ENCODE measurements around the gene TTC13.
A peak's percentile ranks its signal among the peaks of the same experiment; 100 is the strongest.

Gene TTC13

DNA sequence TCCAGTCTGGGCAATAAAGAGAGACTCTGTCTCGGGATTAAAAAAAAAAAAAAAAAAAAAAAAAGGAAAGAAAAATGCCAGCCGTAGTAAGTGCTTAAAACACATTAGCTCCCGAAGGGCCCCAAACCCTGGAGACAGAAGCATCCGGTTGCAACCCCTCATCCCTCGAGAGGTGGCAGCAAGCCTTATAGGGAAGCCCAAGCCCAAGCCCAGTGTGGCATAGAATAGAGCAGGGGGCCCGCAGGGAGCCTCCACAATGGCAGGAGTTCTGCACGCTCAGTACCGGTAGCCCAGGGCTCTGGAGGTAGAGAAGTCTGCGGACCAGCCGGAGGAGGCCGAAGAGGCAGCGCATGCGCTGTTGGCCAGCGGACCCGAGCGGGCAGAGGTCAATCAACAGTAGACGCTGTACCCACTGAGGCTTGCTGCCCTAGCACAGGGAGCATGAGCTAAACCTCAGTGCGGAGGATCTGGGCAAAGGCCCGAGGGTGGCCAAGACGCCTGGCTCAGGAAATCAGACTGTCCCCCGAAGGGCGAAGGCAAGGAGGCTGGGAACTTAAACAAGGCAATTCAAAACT lies 76.2 kb downstream of the TTC13 start:
- no peak for DNase-seq

DNA sequence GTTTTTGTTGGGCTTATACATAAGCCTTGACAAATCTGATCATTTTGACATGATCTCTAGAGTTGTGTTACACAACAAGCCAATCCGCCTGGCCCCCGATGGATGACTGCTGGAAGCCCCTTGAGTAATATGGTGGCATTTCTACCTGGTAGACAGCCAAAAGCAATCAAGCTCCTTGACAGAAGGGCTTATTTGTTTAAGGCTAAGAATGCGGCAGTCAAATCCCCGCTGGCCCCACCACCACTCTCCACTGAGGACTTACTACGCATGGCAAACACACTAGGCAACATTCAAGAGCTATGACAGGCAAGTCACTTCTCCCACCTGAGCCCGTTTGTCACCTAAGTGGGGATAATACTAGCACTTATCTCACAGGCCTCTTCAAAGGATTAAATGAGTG lies 77.0 kb downstream of the TTC13 start:
- no peak for DNase-seq

- DNase-seq: no peak
Measured at GRCh38 chr1:230900984-230901383, 77.7 kb downstream of the TTC13 start.

DNA sequence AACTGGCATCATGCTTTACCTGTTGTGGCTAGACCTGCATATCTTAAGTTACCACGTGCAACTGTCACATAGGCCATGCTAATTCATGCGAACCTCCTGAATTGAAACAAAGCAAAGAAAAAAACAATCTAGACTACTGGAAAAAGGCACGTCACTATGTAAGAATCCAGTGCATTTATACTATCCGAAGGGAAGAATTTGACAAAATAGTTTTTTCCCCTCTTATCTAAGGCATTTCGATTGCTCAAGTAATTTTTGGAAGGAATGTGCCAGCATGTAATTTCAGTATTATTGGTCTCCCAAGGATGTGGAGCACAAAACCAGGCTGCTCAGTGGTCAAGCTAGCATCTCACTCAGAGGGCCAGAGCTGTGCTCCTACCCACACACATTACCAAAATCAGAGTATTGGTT lies 78.8 kb downstream of the TTC13 start:
- no peak for DNase-seq

GRCh38 chr1:230898748-230899147 lies 79.9 kb downstream of the TTC13 start:
- DNase-seq: no peak

DNA sequence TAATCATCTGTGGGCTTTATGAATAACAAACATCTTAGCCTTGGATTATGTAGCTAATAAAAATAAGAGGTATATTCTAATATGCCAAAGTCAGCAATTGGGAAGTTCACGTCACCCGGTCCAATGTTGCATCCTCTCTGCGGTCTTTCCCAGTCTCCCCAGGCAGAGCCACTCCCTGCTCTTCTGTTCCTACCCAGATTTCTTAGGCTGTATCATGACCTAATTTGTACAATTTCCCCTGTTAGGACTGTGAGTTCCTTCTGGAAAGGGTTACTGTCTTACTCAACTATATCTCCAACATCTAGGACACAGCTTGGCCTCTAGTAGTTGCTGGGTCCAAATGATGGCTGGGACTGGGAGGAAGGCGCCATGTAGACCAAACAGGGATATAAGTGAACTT lies 80.5 kb downstream of the TTC13 start:
- DNase-seq: no peak

GRCh38 chr1:230896779-230897178 lies 81.9 kb downstream of the TTC13 start:
- no peak for DNase-seq

- no peak for DNase-seq
Measured at GRCh38 chr1:230895452-230895851, 83.2 kb downstream of the TTC13 start.

- no peak for DNase-seq
Measured at GRCh38 chr1:230894664-230895063, 84.0 kb downstream of the TTC13 start.

GRCh38 chr1:230894032-230894431 lies 84.6 kb downstream of the TTC13 start:
- DNase-seq: no peak

DNA sequence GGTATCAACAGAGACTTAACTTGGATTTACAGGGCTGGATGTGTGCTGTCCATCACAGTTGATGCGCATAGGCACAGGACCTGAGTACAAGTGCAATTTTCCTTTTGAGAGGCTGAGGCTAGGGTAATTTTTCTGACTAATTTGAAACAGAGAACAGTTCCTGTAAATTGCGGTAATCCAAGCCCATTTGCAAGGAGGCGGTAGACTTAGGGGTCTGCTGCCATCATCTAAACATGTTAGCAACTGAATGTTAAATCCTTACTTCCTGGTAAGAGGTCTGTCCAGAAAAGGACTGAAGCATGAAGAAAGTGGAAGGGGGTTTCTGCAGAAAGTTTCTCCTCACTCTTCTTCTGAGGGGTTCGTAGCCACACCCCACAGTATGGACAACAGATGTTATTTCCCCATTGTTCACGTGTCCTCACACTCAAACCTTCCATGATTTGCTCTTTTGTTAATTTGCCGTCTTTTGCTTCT lies 86.6 kb downstream of the TTC13 start:
- DNase-seq: no peak

GRCh38 chr1:230891413-230891812 lies 87.2 kb downstream of the TTC13 start:
- DNase-seq: no peak

DNA sequence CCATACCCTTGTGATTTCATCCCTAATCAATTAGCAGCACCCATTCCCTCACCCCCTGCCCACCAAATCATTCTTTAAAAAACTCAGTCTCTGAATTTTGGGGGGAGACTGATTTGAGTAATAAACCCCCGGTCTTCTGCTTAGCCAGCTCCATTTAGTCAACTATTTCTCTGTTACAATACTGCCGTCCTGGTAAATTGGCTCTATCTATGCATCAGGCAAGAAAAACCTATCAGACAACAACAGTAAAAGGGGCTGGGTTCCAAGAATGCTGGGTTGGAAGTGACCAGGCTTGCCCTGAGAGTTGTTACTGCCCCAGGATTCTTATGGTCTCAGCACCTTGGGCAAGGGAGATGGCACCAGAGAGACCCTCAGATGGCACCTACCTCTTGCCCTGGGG lies 94.0 kb downstream of the TTC13 start:
- no peak for DNase-seq

DNA sequence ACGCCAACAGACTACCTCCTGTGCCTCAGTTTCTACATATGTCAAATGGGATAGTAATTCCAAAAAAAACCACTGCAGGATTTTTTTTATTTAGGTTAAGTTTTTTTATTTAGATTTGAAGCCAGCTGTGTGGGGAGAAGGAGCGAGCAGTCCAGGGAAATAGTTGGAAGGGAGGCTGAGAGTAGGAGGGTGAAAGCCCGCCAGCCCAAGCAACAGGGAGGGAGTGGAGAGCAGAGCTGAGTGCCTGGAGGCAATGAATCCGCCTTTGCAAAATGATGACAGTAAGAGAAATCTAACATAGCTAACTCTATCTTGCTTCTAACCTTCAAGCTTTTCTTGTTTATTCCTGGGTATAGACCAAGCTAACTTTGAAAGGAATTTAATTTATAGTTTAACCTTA lies 94.7 kb downstream of the TTC13 start:
- no peak for DNase-seq

DNA sequence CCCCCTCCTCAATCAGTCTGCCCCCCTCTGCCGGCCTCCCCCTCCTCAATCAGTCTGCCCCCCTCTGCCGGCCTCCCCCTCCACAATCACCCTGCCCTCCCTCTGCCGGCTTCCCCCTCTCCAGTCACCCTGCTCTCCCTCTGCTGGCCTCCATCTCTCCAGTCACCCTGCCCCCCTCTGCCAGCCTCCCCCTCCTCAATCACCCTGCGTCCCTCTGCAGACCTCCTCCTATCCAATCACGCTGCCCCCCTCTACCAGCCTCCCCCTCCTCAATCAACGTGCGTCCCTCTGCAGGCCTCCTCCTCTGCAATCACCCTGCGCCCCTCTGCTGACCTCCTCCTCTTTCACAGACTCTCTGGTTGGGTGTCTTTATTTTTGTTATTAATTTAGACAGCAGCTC lies 98.9 kb downstream of the TTC13 start:
- DNase-seq: no peak

DNA sequence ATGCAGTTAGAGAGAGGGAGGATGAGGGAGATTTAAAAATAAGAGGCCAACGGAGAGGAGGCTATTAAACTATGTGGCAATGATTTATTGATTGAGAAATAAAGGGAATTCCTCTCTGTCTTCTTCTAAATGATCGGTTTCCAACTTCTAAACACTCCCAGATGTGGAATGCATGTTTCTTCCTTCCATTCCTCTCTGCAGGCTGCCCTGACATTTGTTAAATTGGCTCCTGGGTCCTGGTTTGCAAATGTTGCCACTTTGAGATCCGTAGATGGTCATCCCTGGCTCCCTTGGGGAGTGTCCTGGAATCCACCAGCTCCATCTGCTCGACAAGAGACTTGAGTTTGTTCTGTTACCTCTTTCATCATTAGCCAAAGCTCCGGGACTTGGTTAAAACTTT lies 100.1 kb downstream of the TTC13 start:
- DNase-seq: peak; percentile 60

- no peak for DNase-seq
Measured at GRCh38 chr1:230877924-230878590, 100.6 kb downstream of the TTC13 start.

DNA sequence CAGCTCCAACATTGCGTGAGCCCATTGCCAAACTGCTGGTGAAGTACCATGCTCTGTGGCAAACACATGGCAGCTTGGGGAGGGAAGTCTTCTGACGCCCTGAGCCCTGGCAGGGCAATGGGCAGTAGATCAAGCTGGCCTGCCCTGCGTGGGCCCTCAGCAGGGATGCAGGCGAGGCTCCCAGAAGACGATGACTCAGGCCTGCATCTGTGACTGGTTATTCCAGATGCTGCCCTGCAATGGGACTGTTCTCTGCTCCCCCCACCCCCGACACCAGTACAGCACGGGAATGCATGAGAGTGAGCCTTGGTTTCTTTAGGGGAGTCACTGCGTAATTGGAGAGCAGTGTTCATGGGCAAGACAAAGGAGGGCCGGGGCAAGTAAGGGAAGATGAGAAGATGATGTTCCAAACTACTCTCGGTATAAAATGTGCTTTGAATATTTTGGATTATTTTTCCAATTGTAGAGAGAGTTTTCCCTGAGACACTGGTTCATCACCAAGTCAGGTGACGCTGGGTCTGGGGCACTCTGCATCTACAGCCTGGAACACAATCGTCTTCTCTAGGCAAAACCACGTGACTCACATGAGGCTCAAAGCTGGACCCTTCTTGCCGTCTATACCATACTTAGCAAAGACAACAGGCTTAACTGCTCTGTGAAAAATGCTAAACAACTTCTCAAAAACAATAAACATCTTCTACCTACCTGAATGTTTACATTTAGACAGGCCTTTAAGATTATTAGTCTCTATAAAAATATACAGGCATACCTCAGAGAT lies 101.3 kb downstream of the TTC13 start:
- peak; percentile 53 for DNase-seq

DNA sequence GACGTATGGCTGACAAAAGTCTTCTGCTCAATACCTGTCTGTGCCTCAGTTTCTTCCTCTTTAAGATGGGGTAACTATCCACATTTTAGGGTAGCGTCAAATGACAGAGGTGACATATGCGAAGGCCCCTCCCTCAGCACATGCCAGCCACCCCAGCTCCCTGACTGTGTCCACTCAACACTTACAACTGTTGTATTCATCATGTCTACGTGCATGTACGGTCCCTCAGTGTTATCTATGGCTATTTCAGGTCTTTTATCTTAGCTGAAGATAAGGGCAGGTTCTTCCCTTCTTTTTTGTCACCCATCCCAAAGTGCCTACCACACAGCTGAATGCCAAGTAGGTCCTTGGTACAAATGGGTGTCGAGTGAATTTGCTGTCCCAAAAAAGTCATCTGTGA lies 102.0 kb downstream of the TTC13 start:
- DNase-seq: no peak

DNA sequence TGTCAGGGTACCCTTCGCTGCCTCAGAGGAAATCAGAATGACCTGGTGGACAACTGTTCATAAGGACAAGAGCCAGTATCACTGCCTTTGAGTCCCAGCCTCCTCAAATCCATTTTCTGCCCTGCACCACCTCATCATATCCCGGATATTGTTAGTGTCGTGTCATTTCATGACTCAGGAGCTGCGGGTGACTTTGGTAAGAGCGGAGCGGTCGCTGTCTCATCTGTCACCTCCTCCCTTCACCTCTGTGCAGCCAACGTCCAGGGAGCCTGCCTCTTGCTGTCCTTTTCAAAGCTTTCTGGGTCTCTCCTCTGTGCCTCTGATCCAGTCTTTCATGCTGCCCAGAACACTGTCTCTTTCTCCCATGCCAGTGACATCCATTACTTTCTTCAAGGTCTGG lies 103.3 kb downstream of the TTC13 start:
- no peak for DNase-seq

- DNase-seq: no peak
Measured at GRCh38 chr1:230870916-230871315, 107.7 kb downstream of the TTC13 start.

GRCh38 chr1:230869500-230869899 lies 109.2 kb downstream of the TTC13 start:
- DNase-seq: peak; percentile 50

DNA sequence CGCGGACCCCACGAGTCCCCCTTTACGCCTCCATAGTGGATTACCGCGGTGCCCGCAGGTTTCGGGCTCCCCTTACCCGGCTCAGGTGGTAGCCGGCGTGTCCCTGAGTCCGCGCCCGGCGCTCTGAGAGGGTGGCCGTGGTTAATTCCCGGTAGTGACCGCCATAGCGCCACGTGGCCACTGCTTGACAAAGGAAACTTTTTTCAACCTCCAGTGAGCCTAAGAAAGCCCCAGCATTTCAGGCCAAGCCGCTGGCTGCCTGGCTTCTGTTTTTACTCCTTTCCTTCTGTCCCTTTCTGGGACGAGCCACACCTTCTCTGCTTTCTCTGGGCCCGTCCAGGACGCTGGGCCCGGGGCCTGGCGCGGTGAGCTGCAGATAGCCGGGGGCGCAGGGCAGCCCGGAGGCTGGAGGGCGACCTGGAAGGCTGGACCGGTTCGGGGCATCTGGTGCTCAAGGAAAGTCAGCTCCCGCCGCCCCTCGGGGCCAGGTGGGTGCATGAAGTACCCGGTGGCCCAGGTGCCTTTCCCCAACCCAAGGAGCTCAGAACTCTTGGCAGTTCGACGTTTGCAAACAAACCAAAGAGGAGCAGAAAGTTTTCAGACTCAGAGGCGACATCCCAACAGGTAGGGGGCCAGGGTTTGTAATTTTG lies 109.8 kb downstream of the TTC13 start:
- no peak for DNase-seq

All from HCEC 1CT (cell line).